Measurements from ENCODE around the gene NEUROD2.

DNA sequence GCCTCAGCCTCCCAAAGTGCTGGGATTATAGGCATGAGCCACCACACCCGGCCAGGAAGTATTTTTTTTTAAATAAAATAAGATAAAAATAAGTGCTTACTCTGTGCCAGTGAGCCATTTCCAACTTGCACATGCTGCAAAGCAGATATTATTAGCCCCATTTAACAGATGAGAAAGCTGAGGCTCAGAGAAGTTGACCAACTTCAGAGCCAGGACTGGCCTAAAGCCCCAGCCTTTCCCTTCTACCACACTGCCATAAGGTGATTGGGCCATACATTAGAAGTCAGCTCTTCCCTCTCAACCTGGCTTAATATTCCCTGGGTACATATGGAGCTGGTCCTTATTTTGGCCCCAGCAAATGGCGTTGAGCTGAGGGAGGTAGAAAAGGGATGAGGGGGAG is 25.1 kb downstream of the NEUROD2 start:
- no peak for TF ChIP-seq TAF1 (IDR thresholded peaks at IDR 0.05; ENCODE audit: low read depth, low read length)
- TF ChIP-seq POLR2A (IDR thresholded peaks at IDR 0.05; ENCODE audit: low read depth, low read length), result no peak
- TF ChIP-seq POLR2AphosphoS5 (IDR thresholded peaks at IDR 0.05; ENCODE audit: low read depth, low read length), result no peak
- TF ChIP-seq SPI1 (IDR thresholded peaks at IDR 0.05; ENCODE audit: low read depth, low read length), result no peak
- no peak for TF ChIP-seq POU2F2 (IDR thresholded peaks at IDR 0.05; ENCODE audit: low read depth, low read length)
- TF ChIP-seq PAX5 (IDR thresholded peaks at IDR 0.05; ENCODE audit: insufficient read depth, low read length, severe bottlenecking), result no peak
